ENCODE measurements around the gene PLCB4.

DNA sequence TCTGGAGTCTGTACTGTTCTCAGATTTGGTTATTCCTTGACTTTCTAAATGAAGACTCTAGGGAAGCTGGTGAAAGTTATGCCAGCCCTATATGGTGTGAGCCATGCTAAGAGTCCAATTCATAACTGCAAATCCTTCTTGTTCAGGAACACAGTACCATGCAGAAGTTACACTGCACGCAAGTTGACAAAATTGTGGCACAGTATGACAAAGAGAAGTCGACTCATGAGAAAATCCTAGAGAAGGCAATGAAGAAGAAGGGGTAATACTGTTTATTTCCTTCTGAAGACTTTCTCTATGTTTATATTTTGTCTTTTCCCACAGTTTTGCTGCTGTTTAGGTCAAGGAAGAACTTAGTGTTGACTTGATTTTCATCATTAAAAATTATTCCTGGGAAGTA lies 384.3 kb downstream of the PLCB4 start:
- TF ChIP-seq CTCF (IDR thresholded peaks at IDR 0.05 in 4 of 5, conservative IDR thresholded peaks at IDR 0.05 in 1 of 5) (no peak), POLR2A (IDR thresholded peaks at IDR 0.05) (no peak)

Measured in gastrocnemius medialis (tissue), 4 donors.